ENCODE data around the gene DDOST.

GRCh38 chr1:20663365-20663764 lies 2.2 kb upstream of the DDOST start:
- no peak for TF ChIP-seq CTCF (IDR thresholded peaks at IDR 0.05)
- TF ChIP-seq POLR2A (IDR thresholded peaks at IDR 0.05): no peak

All from body of pancreas (tissue), 4 donors.